Cardiac ventricle fibroblast (primary cell): Measurements from ENCODE around the gene TK2. TPM values are rescaled to one million over a fixed set of nuclear protein-coding genes. Genes with fewer than 3 reads are reported as not detected.

Source experiments
- total RNA-seq: library from RNA; depleted of rRNA; stranded (reverse); fragments of >200 nt; gene quantifications from 2 replicates; pipeline ENCODE4 v1.2.3, GENCODE V29; 2015

The TK2 gene
- total RNA-seq = 35.4 and 36.4 TPM in 2 replicates

GRCh38 chr16:66549284-66550131 lies at the start of gene TK2:
Gene TK2, minus strand, starts transcription at chr16:66550122. Its CDS starts 61 bp downstream, at chr16:66550061.

DNA sequence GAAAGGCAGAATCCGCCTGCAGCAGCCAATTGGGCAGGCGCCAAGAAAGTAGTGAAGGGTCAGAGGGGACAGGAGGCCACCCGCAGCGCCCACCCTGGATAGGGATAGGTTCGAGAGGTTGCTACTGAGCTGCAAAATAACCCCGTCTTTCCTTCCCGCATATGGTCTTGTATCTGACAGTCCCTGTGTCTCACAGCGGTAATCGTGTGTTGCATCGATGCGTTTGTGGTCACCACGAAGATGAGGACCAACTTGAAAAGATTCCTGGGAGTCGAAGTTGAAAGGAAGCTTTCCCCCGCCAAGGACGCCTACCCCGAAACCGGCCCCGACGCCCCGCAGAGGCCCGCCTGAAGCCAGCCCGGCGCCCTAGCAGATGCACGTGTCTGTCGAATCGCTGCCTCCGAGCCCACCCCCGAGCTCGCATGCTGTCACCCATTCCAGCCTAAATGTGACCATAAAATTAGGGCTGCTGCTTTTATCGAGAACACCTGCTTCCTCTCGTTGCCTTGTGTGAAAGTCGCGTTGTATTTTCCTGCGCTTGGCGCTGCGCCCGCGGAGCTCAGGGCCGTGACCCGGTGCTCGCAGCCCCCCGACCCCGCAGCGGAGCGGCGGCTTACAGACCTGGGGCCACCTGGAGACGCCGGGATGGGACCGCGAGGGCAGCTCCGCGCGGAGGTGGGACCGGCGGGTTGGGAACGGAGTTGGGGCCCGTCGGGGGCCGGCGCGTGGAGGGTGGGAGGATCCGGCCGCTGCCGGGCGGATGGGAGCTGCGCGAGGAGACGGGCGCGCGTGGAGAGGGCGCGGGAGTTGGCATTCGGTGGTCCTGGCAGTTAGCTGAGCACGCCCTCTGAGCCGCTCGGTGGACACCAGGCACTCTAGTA lies 29.0 kb upstream of the TK2 start, which contains the start of gene CMTM2:
Gene CMTM2, plus strand, starts transcription at position 813 of the 881 bp plus-strand sequence. CDS start 145 bp downstream, outside the sequence.

GRCh38 chr16:66566051-66566901 lies 16.4 kb upstream of the TK2 start, which contains the start of gene CMTM1:
Gene CMTM1, plus strand, starts transcription at chr16:66566439. Its CDS starts 75 bp downstream, at chr16:66566514.

GRCh38 chr16:66552286-66553177 lies 2.6 kb upstream of the TK2 start, which contains the start of gene CKLF:
Gene CKLF, plus strand, starts transcription at chr16:66552576. Its CDS starts 140 bp downstream, at chr16:66552716.

Other genes starting within 250 kb of the TK2 start
- 13.7 and 15.6 TPM in 2 replicates for gene CDH5, start 183.4 kb downstream of the TK2 start, total RNA-seq
- 0.64 and 1.00 TPM in 2 replicates for gene BEAN1, start 122.8 kb downstream of the TK2 start, total RNA-seq
- gene CKLF, start 2.5 kb upstream of the TK2 start, total RNA-seq = 29.1 and 29.4 TPM in 2 replicates
- 0.25 and 1.2 TPM in 2 replicates for gene CMTM1, start 16.3 kb upstream of the TK2 start, total RNA-seq
- not detected in 2 replicates for gene CMTM2, start 29.3 kb upstream of the TK2 start, total RNA-seq
- 25.0 and 34.9 TPM in 2 replicates for gene CMTM3, start 54.6 kb upstream of the TK2 start, total RNA-seq
- 10.8 and 11.0 TPM in 2 replicates for gene CMTM4, start 146.6 kb upstream of the TK2 start, total RNA-seq
- 42.3 and 74.3 TPM in 2 replicates for gene DYNC1LI2, start 201.5 kb upstream of the TK2 start, total RNA-seq